Measurements from ENCODE around the gene ATXN10.

Gene ATXN10

GRCh38 chr22:45689211-45689610 is 17.6 kb downstream of the ATXN10 start:
- Histone ChIP-seq H4K12ac (ENCODE audit: low read depth, low read length) (no peak overlapping the region), H2BK120ac (ENCODE audit: insufficient read depth, low read length, poor library complexity) (no peak overlapping the region), H4K8ac (ENCODE audit: low read depth, low read length) (no peak overlapping the region), H2BK12ac (ENCODE audit: low read length) (no peak overlapping the region), H3K27me3 (ENCODE audit: insufficient read depth, low read length) (no peaks in the 10 kb centered on the region), H2AK5ac (ENCODE audit: low read length) (no peak overlapping the region), H3K4me3 (ENCODE audit: low read depth, low read length) (no peak overlapping the region), H3K23ac (ENCODE audit: low read length) (no peak overlapping the region), H3K18ac (ENCODE audit: low read length) (no peak overlapping the region), H3K79me2 (ENCODE audit: control insufficient read depth, insufficient read depth, low read length, poor library complexity) (no peaks in the 10 kb centered on the region), H3K79me1 (ENCODE audit: low read length) (no peaks in the 10 kb centered on the region), H2AFZ (ENCODE audit: insufficient read depth, low read length, poor library complexity) (no peak overlapping the region), H3K36me3 (ENCODE audit: control insufficient read depth in 1 of 2, insufficient read depth in 2 of 2, low read length in 2 of 2) (peaks cover 6 to 11% of the 10 kb centered on the region in 2 experiments), H3K4me2 (ENCODE audit: low read length) (no peak overlapping the region), H3K4me1 (ENCODE audit: control insufficient read depth in 1 of 2, insufficient read depth in 2 of 2, low read length in 2 of 2) (peaks cover 8 to 10% of the 10 kb centered on the region in 2 experiments), H3K14ac (ENCODE audit: low read length) (no peak overlapping the region), H3K27ac (ENCODE audit: low read depth, low read length) (peak overlapping the region; percentile 29), H2BK5ac (ENCODE audit: low read depth, low read length, poor library complexity) (no peak overlapping the region), H3K9ac (ENCODE audit: low read length) (no peak overlapping the region), H3K9me3 (ENCODE audit: insufficient read depth, low read depth, low read length) (no peaks in the 10 kb centered on the region), H3K4ac (ENCODE audit: low read depth, low read length) (no peak overlapping the region), H4K91ac (ENCODE audit: low read depth, low read length) (no peak overlapping the region)
- DNase-seq = no peak
- WGBS (ENCODE audit: extremely low coverage, insufficient coverage, insufficient read length) = no CpG with 5 or more reads among the region's 1 CpG

- Histone ChIP-seq H3K14ac (ENCODE audit: low read length) (no peak overlapping the region), H2BK12ac (ENCODE audit: low read length) (no peak overlapping the region), H2BK120ac (ENCODE audit: insufficient read depth, low read length, poor library complexity) (no peak overlapping the region), H2AFZ (ENCODE audit: insufficient read depth, low read length, poor library complexity) (no peak overlapping the region), H2BK5ac (ENCODE audit: low read depth, low read length, poor library complexity) (no peak overlapping the region), H3K4me2 (ENCODE audit: low read length) (no peak overlapping the region), H3K79me2 (ENCODE audit: control insufficient read depth, insufficient read depth, low read length, poor library complexity) (no peaks in the 10 kb centered on the region), H3K27ac (ENCODE audit: low read depth, low read length) (no peak overlapping the region), H3K18ac (ENCODE audit: low read length) (no peak overlapping the region), H4K12ac (ENCODE audit: low read depth, low read length) (no peak overlapping the region), H4K91ac (ENCODE audit: low read depth, low read length) (no peak overlapping the region), H3K27me3 (ENCODE audit: insufficient read depth, low read length) (no peaks in the 10 kb centered on the region), H4K8ac (ENCODE audit: low read depth, low read length) (no peak overlapping the region), H3K79me1 (ENCODE audit: low read length) (no peaks in the 10 kb centered on the region), H3K4ac (ENCODE audit: low read depth, low read length) (no peak overlapping the region), H3K4me1 (ENCODE audit: control insufficient read depth in 1 of 2, insufficient read depth in 2 of 2, low read length in 2 of 2) (peaks cover 7% of the 10 kb centered on the region in 2 experiments), H3K9ac (ENCODE audit: low read length) (no peak overlapping the region), H3K4me3 (ENCODE audit: low read depth, low read length) (no peak overlapping the region), H3K9me3 (ENCODE audit: insufficient read depth, low read depth, low read length) (no peaks in the 10 kb centered on the region), H3K23ac (ENCODE audit: low read length) (no peak overlapping the region), H3K36me3 (ENCODE audit: control insufficient read depth in 1 of 2, insufficient read depth in 2 of 2, low read length in 2 of 2) (peaks cover 11 to 13% of the 10 kb centered on the region in 2 experiments), H2AK5ac (ENCODE audit: low read length) (no peak overlapping the region)
- no peak for DNase-seq
- WGBS (ENCODE audit: extremely low coverage, insufficient coverage, insufficient read length) = no CpG with 5 or more reads among the region's 2 CpGs
Measured at GRCh38 chr22:45690008-45690407, 18.4 kb downstream of the ATXN10 start.

- no peak overlapping the region for H3K4ac ChIP-seq (ENCODE audit: low read depth, low read length)
- no peak overlapping the region for H2AFZ ChIP-seq (ENCODE audit: insufficient read depth, low read length, poor library complexity)
- H3K79me1 ChIP-seq (ENCODE audit: low read length) = no peaks in the 10 kb centered on the region
- H3K27ac ChIP-seq (ENCODE audit: low read depth, low read length) = no peak overlapping the region
- H3K9ac ChIP-seq (ENCODE audit: low read length) = no peak overlapping the region
- no CpG with 5 or more reads among the region's 1 CpG for WGBS (ENCODE audit: extremely low coverage, insufficient coverage, insufficient read length)
- H3K4me2 ChIP-seq (ENCODE audit: low read length) = no peak overlapping the region
- H2AK5ac ChIP-seq (ENCODE audit: low read length) = no peak overlapping the region
- no peak overlapping the region for H3K23ac ChIP-seq (ENCODE audit: low read length)
- peaks cover 17% of the 10 kb centered on the region in 2 experiments for H3K36me3 ChIP-seq (ENCODE audit: control insufficient read depth in 1 of 2, insufficient read depth in 2 of 2, low read length in 2 of 2)
- H3K27me3 ChIP-seq (ENCODE audit: insufficient read depth, low read length) = no peaks in the 10 kb centered on the region
- no peaks in the 10 kb centered on the region for H3K79me2 ChIP-seq (ENCODE audit: control insufficient read depth, insufficient read depth, low read length, poor library complexity)
- no peak overlapping the region for H4K8ac ChIP-seq (ENCODE audit: low read depth, low read length)
- no peak overlapping the region for H4K12ac ChIP-seq (ENCODE audit: low read depth, low read length)
- H2BK5ac ChIP-seq (ENCODE audit: low read depth, low read length, poor library complexity) = no peak overlapping the region
- H4K91ac ChIP-seq (ENCODE audit: low read depth, low read length) = no peak overlapping the region
- no peak overlapping the region for H2BK120ac ChIP-seq (ENCODE audit: insufficient read depth, low read length, poor library complexity)
- H3K4me3 ChIP-seq (ENCODE audit: low read depth, low read length) = no peak overlapping the region
- peak in 1 of 2 donors; percentile 9 for DNase-seq
- H3K4me1 ChIP-seq (ENCODE audit: control insufficient read depth in 1 of 2, insufficient read depth in 2 of 2, low read length in 2 of 2) = peaks cover 5 to 6% of the 10 kb centered on the region in 2 experiments
- H3K9me3 ChIP-seq (ENCODE audit: insufficient read depth, low read depth, low read length) = no peaks in the 10 kb centered on the region
- no peak overlapping the region for H2BK12ac ChIP-seq (ENCODE audit: low read length)
- no peak overlapping the region for H3K14ac ChIP-seq (ENCODE audit: low read length)
- H3K18ac ChIP-seq (ENCODE audit: low read length) = no peak overlapping the region
Measured at GRCh38 chr22:45692549-45692948, 20.9 kb downstream of the ATXN10 start.

GRCh38 chr22:45693835-45694234 is 22.2 kb downstream of the ATXN10 start:
- H2AK5ac ChIP-seq (ENCODE audit: low read length) = no peak overlapping the region
- H2BK120ac ChIP-seq (ENCODE audit: insufficient read depth, low read length, poor library complexity) = no peak overlapping the region
- no peak overlapping the region for H2BK12ac ChIP-seq (ENCODE audit: low read length)
- peaks cover 3 to 4% of the 10 kb centered on the region in 2 experiments for H3K4me1 ChIP-seq (ENCODE audit: control insufficient read depth in 1 of 2, insufficient read depth in 2 of 2, low read length in 2 of 2)
- no peak overlapping the region for H3K18ac ChIP-seq (ENCODE audit: low read length)
- no peak overlapping the region for H3K14ac ChIP-seq (ENCODE audit: low read length)
- no peak overlapping the region for H4K8ac ChIP-seq (ENCODE audit: low read depth, low read length)
- H3K4me3 ChIP-seq (ENCODE audit: low read depth, low read length) = no peak overlapping the region
- H3K23ac ChIP-seq (ENCODE audit: low read length) = no peak overlapping the region
- no CpG with 5 or more reads among the region's 4 CpGs for WGBS (ENCODE audit: extremely low coverage, insufficient coverage, insufficient read length)
- no peaks in the 10 kb centered on the region for H3K79me1 ChIP-seq (ENCODE audit: low read length)
- H3K4me2 ChIP-seq (ENCODE audit: low read length) = no peak overlapping the region
- H3K9ac ChIP-seq (ENCODE audit: low read length) = no peak overlapping the region
- no peak overlapping the region for H3K4ac ChIP-seq (ENCODE audit: low read depth, low read length)
- H3K27ac ChIP-seq (ENCODE audit: low read depth, low read length) = no peak overlapping the region
- H3K79me2 ChIP-seq (ENCODE audit: control insufficient read depth, insufficient read depth, low read length, poor library complexity) = no peaks in the 10 kb centered on the region
- H3K36me3 ChIP-seq (ENCODE audit: control insufficient read depth in 1 of 2, insufficient read depth in 2 of 2, low read length in 2 of 2) = peaks cover 17% of the 10 kb centered on the region in 2 experiments
- DNase-seq = no peak
- no peak overlapping the region for H4K12ac ChIP-seq (ENCODE audit: low read depth, low read length)
- H4K91ac ChIP-seq (ENCODE audit: low read depth, low read length) = no peak overlapping the region
- H3K27me3 ChIP-seq (ENCODE audit: insufficient read depth, low read length) = no peaks in the 10 kb centered on the region
- no peak overlapping the region for H2AFZ ChIP-seq (ENCODE audit: insufficient read depth, low read length, poor library complexity)
- no peaks in the 10 kb centered on the region for H3K9me3 ChIP-seq (ENCODE audit: insufficient read depth, low read depth, low read length)
- H2BK5ac ChIP-seq (ENCODE audit: low read depth, low read length, poor library complexity) = no peak overlapping the region

Measured in trophoblast cell (in vitro differentiated cells and primary cell).